Stimulated activated CD4-positive, alpha-beta T cell treated with anti-CD3 and anti-CD28 coated beads, TNF-alpha, amount 100 ng/mL, for 48 hours (primary cell): Measurements from ENCODE around the gene SMYD3.
"Not testable (repeated sequence)": the region's sequence is repeated elsewhere in the genome, so short reads cannot be mapped to it uniquely, and the experiment has no call there.

Experiments
- DNase-seq, 3 donors: peaks; one replicate each; pipeline ENCODE4 v3.0.0-alpha.2; 2020; ENCODE audit warnings: low read depth in 3 of 3

Gene SMYD3

GRCh38 chr1:245721488-245721887 is 785.6 kb downstream of the SMYD3 start:
- no peak for DNase-seq

GRCh38 chr1:245718951-245719350 is 788.1 kb downstream of the SMYD3 start:
- no peak for DNase-seq

GRCh38 chr1:245718123-245718522 is 789.0 kb downstream of the SMYD3 start:
- DNase-seq, result no peak

GRCh38 chr1:245717611-245718010 is 789.5 kb downstream of the SMYD3 start:
- no peak for DNase-seq

GRCh38 chr1:245716561-245716960 is 790.5 kb downstream of the SMYD3 start:
- DNase-seq, result no peak

- no peak for DNase-seq
Measured at GRCh38 chr1:245715970-245716369, 791.1 kb downstream of the SMYD3 start.

- no peak for DNase-seq
Measured at GRCh38 chr1:245715291-245715701, 791.8 kb downstream of the SMYD3 start.

- not testable (repeated sequence) for DNase-seq
Measured at GRCh38 chr1:245714027-245714426, 793.1 kb downstream of the SMYD3 start.

- DNase-seq, result no peak
Measured at GRCh38 chr1:245710961-245711903, 795.8 kb downstream of the SMYD3 start.

- DNase-seq, result no peak
Measured at GRCh38 chr1:245707941-245708340, 799.1 kb downstream of the SMYD3 start.

GRCh38 chr1:245704765-245705164 is 802.3 kb downstream of the SMYD3 start:
- DNase-seq, result no peak

GRCh38 chr1:245704341-245704740 is 802.7 kb downstream of the SMYD3 start:
- DNase-seq, result no peak

- no peak for DNase-seq
Measured at GRCh38 chr1:245702346-245702745, 804.7 kb downstream of the SMYD3 start.

GRCh38 chr1:245701631-245702030 is 805.4 kb downstream of the SMYD3 start:
- DNase-seq, result no peak

- no peak for DNase-seq
Measured at GRCh38 chr1:245700631-245701030, 806.4 kb downstream of the SMYD3 start.
